BE2C (cell line): ENCODE results near the gene FBLN1.

Experiments used
- DNase-seq: peaks from one replicate; pipeline ENCODE4 v3.0.0-alpha.2; 2020
- H3K27me3 ChIP-seq: fragments of 250-450 bp; sonication (Bioruptor Pico); 2 replicates; pipeline ENCODE4 v1.5.1; 2020; ENCODE audit warnings: mild to moderate bottlenecking
- H3K36me3 ChIP-seq: fragments of 250-450 bp; sonication (Bioruptor Pico); 2 replicates; pipeline ENCODE4 v1.5.1; 2020; ENCODE audit warnings: mild to moderate bottlenecking
- H3K4me1 ChIP-seq: fragments of 250-450 bp; sonication (Bioruptor Pico); 2 replicates; pipeline ENCODE4 v1.5.1; 2020
- H3K4me3 ChIP-seq: 2 replicates; pipeline ENCODE4 v1.5.1; 2011; ENCODE audit warnings: low read depth, low read length
- H3K9me3 ChIP-seq: fragments of 250-450 bp; sonication (Bioruptor Pico); 2 replicates; pipeline ENCODE4 v1.5.1; 2020
- TF ChIP-seq, protein P1 (sequence below): IDR thresholded peaks from 2 replicates; pipeline ENCODE4 v1.5.1; 2012; ENCODE audit warnings: mild to moderate bottlenecking, low read depth, low read length

FBLN1 gene

GRCh38 chr22:45465633-45466032, 37.0 kb upstream of the FBLN1 start:
- no peak overlapping the region for H3K4me3 ChIP-seq
- TF ChIP-seq, protein P1, sequence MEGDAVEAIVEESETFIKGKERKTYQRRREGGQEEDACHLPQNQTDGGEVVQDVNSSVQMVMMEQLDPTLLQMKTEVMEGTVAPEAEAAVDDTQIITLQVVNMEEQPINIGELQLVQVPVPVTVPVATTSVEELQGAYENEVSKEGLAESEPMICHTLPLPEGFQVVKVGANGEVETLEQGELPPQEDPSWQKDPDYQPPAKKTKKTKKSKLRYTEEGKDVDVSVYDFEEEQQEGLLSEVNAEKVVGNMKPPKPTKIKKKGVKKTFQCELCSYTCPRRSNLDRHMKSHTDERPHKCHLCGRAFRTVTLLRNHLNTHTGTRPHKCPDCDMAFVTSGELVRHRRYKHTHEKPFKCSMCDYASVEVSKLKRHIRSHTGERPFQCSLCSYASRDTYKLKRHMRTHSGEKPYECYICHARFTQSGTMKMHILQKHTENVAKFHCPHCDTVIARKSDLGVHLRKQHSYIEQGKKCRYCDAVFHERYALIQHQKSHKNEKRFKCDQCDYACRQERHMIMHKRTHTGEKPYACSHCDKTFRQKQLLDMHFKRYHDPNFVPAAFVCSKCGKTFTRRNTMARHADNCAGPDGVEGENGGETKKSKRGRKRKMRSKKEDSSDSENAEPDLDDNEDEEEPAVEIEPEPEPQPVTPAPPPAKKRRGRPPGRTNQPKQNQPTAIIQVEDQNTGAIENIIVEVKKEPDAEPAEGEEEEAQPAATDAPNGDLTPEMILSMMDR = no peak
- no peaks in the 10 kb centered on the region for H3K36me3 ChIP-seq
- H3K4me1 ChIP-seq = peaks cover 4% of the 10 kb centered on the region; the same call in 1 of the 2 replicates
- H3K9me3 ChIP-seq = no peaks in the 10 kb centered on the region; the same call in 1 of the 2 replicates
- DNase-seq = no peak
- H3K27me3 ChIP-seq = no peaks in the 10 kb centered on the region; the same call in 1 of the 2 replicates

DNA sequence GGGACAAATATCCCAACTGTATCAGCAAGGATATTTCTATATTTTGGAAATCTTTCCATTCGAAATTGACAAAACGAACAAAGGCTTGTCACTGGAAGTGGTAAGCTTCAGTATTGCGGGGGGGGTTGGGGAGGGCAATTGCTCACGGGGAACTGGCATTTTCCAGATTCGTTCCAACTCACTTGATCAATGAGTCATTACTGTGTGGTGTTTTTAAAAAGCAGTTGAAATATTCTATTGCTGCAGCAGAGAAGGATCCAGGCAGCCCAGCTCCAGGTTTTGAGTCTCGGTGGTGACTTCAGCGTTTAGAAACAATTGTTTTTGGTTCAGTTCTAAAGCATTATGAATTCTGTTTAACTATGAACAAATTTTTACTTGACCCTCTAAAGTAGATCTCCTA, 33.8 kb upstream of the FBLN1 start:
- Histone ChIP-seq H3K4me3 (no peak overlapping the region), H3K36me3 (no peaks in the 10 kb centered on the region), H3K9me3 (no peaks in the 10 kb centered on the region; the same call in 1 of the 2 replicates), H3K4me1 (peaks cover 4% of the 10 kb centered on the region; the same call in 1 of the 2 replicates), H3K27me3 (no peaks in the 10 kb centered on the region; the same call in 1 of the 2 replicates)
- TF ChIP-seq, protein P1 = no peak
- DNase-seq = no peak

DNA sequence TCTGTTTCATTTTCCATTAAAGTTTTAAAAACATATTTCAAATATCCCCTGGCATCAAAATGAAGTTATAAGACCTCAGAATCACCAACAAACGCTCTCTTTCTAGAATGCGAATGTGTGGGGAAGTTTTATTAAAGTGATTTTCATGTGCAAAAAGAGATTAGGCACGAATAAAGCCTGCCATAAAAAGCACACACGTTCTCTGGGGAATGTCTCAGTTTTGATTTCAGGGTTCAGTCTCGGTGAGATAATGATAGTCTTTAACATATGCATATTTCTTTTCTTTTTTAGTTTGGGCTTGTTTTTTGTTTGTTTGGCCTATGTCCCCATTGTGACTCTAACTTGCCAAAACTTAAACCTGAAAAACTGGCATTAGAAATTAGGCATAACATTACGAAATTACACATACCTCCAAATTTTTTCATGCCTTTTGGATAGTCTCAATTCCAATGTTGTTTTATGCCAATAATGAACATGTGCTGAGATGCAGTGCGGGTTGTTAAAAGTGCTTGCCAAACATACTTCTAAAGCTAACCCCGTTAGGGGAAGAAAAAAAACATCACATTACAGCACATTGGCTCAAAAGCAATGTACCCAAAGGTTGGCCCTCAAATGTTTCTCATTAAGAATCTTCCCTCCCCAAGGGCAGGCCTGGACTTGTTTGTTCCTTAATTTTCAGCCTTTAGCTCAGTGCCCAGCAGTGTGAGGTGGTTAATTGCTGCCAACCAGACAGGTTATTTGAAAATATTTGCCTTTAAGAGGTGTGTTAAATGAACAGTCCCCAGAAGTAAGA, 33.2 kb upstream of the FBLN1 start:
- no peaks in the 10 kb centered on the region; the same call in 1 of the 2 replicates for H3K9me3 ChIP-seq
- no peaks in the 10 kb centered on the region; the same call in 1 of the 2 replicates for H3K27me3 ChIP-seq
- H3K4me3 ChIP-seq = no peak overlapping the region
- no peak for DNase-seq
- TF ChIP-seq, protein P1 = no peak
- no peaks in the 10 kb centered on the region for H3K36me3 ChIP-seq
- H3K4me1 ChIP-seq = peaks cover 2% of the 10 kb centered on the region; the same call in 1 of the 2 replicates

- Histone ChIP-seq H3K36me3 (no peaks in the 10 kb centered on the region), H3K27me3 (no peaks in the 10 kb centered on the region; the same call in 1 of the 2 replicates), H3K9me3 (no peaks in the 10 kb centered on the region; the same call in 1 of the 2 replicates), H3K4me3 (no peak overlapping the region), H3K4me1 (no peaks in the 10 kb centered on the region)
- TF ChIP-seq, protein P1 = no peak
- DNase-seq = no peak
Measured at GRCh38 chr22:45470871-45471270, 31.8 kb upstream of the FBLN1 start.

- Histone ChIP-seq H3K9me3 (no peaks in the 10 kb centered on the region), H3K36me3 (no peaks in the 10 kb centered on the region), H3K27me3 (no peaks in the 10 kb centered on the region), H3K4me3 (no peak overlapping the region), H3K4me1 (no peaks in the 10 kb centered on the region)
- TF ChIP-seq, protein P1 = no peak
- DNase-seq = no peak
Measured at GRCh38 chr22:45472426-45472825, 30.3 kb upstream of the FBLN1 start.

- no peak for DNase-seq
- H3K4me1 ChIP-seq = no peaks in the 10 kb centered on the region
- H3K9me3 ChIP-seq = no peaks in the 10 kb centered on the region
- H3K4me3 ChIP-seq = no peak overlapping the region
- TF ChIP-seq, protein P1 = no peak
- no peaks in the 10 kb centered on the region for H3K27me3 ChIP-seq
- H3K36me3 ChIP-seq = no peaks in the 10 kb centered on the region
Measured at GRCh38 chr22:45473626-45474237, 29.0 kb upstream of the FBLN1 start.
